Activated CD8-positive, alpha-beta memory T cell treated with anti-CD3 and anti-CD28 coated beads for 24 hours (primary cell): Measurements from ENCODE around the gene PRXL2B.

Experiments used
- DNase-seq: peaks from one replicate; pipeline ENCODE4 v3.0.0-alpha.2; 2020

PRXL2B gene

DNA sequence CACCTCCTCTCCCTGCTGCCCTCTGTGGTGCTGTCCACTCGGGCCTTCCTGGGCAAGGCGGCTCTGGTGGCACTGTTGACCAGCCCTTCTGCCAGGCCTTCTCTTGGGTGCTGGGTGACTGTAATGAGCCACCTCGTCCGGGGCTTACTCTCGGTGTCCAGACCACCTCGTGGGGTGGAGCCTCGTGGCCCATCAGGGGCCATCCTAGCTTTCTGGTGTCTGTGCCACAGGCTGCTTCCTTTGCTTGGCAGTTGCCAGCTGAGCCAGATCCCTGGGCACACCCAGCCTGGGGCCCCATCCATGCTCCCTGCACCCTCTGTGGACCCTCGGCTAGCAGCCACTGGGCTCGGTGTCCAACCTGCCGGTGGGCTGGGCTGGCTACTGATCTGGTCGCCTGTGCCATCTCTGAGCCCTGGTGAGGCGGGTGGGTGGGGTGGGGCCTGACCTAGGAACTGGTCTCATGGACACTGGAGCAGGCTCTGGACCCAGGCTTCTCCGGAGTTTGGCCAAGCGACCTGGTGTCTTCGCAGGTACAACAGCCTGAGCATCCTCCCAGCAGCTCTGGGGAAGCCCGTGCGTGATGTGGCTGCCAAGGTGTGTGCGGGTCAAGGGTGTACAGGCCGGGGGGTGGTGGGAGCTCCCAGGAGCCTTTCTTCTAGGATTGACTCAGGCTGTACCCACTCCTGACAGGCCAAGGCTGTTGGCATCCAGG is 1.4 kb downstream of the PRXL2B start:
- DNase-seq = no peak

DNA sequence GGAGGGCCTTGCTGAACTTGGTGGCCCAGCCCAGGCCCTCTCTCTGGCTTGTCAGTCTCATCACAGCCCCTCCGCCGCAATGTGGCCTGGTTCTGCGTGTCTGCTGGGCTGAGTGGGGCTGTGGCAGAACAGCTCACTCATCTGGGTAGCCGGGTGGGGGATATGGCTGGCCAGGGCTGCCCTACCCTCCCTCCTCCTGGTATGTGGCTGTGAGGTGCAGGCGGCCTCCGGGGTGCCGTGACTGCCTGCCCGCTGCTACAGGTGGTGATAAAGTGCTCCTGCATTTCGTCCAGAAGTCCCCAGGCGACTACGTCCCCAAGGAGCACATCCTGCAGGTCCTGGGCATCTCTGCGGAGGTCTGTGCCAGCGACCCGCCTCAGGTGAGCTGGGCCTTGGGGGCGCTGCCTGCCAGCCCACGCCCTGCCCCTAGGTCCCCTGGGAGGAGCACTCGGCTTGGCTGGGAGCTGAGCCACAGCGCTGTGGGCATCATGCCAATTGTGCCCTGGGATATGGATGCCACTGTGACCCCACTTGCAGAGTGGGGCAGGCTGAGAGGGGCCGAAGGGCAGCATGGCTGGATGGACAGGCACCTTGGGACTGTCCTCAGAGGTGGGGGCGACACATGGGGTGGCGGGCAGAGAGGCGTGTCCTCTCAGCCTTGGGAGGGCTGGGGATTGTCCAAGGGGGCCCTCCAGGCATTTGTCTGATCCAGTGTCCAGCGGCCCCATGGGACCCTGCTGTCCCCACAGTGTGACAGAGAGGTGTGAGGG is 2.3 kb downstream of the PRXL2B start:
- no peak for DNase-seq

DNA sequence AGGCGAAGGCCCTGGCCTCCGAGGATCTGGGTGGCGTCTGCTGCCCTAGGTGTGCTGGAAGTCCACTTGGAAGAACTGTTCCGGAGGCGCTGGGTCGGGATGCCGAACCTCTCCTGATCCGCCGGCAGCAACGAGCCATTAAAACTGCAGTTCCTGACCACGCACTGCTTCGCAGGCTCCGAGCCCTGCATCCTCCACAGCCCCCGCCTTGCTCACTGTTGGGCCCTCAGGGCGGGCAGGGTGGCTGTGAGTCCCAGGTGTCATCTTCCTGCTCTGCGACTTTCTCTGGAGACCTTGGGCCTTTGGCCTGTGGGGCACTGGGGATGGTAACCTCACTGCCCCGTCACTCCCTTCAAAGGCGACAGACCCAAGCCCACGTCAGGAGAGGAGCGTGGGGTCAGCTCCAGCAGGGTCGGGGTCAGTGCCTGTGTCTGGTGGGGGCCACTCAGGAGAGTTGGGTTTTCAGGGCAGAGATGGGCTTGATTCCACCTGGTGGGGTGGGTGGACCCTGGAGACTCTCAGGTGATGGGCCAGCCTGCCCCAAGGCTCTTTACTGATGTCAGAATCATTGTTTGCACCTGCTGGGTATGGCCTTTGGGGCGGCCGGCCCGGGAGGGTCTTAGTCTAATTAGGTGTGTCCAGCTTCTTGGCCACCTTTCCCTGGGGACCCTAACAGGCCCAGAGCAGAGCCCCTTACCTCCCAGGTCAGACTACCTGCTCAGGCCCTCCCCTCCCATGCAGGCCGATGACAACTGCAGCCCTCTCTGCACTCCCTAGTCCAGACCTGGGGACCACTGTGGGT is 3.1 kb downstream of the PRXL2B start:
- DNase-seq = no peak

DNA sequence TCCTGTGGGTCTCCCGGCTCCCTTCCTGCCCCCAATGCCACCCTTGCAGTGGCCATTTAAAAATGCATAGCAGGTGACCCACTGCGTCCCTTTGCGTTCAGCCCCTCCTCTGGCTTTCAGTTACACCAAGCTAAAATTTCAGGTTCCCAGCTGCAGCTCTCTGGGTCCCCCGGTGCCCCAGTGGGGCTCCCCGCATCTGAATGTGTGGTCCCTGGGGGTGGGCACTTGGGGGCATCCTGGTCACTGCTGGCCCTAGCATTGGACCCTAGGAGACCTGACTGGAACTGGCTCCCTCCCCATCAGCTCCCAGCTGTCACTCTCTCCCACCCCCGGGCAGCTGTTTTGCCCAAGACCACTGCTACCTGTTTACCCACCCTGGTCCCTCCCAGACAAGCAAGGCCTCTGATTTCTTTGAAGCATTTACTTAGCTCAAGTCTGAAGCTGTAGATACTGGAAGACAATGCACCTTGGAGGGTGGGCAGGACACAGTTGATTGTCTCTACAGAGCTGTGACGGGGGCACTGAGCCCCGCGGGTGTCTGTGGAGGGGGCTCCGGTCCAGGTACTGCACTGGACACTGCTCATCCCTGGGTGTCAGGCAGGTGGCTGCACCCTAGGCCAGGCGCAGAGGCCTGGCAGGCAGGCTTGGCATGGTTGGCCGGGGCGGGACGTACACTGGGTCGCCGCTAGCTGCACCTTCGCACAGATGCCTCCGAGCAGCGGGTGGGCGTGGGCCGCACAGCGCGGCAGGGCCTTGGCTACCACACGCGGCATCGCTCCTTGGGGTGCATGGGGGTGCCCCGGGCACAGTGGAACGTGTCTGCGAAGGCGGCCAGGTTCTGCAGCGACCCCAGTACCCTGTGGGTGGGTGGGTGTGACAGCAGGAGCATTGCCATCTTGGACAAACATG is 3.9 kb downstream of the PRXL2B start:
- DNase-seq = no peak

DNA sequence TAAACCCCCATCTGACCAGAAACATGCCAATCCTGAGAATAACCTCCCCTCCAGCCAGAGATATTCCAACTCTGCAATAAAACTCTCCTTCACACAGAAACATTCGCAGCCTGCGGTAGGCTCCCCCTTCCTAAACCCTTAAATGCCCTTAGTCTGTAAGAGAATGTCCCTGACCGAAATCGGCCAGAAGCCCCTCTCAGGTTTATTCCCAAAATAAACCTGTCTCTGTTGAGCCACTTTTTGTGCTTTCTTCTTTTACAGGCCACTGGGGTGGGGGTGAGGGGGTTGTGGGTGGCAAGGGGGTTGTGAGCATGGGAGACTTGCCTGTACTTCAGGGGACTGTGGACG is 4.6 kb downstream of the PRXL2B start:
- DNase-seq = no peak

DNA sequence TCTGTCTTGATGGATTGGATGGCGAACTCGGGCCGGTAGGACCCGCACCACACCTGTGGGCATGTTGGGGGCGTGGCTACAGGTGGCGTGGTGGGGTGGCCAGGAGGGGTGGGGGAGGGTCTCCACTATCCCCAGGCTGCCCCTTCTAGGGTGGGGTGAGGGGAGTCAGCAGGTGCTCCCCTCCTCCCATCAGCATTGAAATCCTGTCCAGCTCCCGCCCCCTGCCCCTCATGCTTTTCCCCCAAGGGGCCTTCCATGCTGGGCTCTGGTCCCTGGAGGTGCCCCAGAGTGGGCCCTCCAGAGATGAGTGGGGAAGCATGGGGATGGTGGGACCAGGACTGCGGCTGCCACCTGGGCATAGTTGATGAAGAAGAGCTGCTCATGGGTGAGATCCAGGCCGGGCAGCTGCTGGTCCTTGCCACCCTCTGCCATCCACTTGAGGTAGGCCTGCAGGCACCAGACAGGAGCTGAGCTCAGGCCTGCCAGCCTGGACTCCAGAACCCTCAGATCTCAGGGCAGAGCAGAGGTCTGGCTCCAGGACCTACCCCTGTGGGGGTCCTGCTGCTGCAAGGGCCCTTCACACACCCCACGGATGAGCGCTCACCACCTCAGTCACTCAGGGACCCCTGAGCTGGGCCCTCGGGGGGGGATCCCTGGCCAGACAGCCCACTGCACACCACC is 5.1 kb downstream of the PRXL2B start:
- no peak for DNase-seq

DNA sequence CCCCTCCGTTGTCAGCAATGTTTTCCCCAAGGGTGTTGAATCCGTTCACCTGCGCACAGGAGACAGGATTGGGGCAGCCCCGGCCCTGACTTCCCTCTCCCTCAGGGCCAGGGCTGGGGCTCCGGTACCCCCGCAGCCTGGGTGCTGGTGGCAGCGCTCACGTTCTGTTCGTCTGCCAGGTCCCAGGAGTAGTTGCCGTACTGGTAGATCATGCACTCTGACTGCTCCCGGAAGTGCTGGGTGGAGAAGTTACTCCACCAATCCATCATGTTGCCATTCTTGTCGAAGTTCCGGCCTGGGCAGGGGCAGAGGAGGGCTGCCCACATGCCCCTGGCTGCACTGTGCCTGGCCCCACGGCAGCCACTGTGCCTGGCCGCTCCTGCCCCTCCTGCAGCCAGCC is 6.1 kb downstream of the PRXL2B start:
- DNase-seq = no peak

DNA sequence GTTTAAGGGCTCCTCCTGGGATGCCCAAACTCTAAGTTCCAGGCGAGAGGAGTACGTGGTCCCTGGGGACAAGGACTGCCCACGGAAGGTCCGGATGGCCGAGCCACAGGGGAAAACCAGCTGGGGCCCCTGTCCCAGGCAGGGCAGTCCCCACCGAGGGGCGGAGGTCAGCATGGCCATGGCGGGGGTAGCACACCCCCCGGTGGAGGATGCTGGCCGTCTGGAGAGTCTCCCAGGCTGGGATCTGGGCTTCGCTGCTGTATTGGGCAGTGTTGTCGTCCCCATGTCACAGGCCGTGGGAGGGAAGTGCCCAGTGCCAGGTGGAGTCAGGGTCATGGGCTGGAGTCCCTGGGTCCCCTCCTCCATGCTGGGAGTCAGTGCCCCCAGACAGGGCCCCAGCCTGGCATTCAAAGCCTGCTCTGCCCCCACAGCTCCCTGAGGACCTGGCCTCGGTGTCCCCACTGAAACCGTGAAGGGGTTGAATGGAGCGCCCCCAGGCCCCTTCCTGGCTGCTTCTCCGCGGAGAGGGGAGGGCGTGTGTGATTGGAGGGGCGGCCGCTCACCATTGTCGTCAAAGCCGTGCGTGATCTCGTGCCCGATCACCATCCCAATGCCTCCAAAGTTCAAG is 6.8 kb downstream of the PRXL2B start:
- no peak for DNase-seq

DNA sequence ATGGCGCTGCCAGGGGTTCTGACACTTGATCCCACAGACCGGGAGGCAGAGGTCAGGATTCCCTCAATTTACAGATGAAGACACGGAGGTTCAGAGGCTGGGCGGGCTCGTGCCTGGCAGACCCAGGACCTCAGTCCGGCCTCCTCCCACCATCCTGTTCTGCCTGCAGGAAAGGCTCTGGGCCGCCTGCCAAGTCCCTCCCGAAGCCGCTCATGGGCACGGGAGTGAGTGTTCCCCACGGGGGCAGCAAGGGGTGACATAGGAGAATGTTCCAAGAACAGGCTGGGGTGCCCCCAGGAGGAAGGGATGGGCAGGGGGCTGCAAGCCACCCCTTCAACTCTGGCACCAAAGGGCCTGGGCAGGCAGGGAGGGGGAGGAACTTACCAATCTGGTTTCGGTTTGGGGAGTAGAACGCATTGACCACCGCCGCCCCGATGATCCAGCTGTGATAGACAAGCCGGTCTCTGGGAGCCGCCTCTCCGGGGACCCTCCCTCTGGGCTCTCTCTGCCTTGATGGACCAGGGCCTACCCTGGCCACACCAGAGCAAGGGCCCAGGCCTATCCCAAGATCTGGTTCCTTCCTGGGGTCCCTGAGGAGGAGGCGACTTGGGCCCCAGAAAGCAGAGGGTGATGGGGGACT is 7.5 kb downstream of the PRXL2B start:
- DNase-seq = no peak

DNA sequence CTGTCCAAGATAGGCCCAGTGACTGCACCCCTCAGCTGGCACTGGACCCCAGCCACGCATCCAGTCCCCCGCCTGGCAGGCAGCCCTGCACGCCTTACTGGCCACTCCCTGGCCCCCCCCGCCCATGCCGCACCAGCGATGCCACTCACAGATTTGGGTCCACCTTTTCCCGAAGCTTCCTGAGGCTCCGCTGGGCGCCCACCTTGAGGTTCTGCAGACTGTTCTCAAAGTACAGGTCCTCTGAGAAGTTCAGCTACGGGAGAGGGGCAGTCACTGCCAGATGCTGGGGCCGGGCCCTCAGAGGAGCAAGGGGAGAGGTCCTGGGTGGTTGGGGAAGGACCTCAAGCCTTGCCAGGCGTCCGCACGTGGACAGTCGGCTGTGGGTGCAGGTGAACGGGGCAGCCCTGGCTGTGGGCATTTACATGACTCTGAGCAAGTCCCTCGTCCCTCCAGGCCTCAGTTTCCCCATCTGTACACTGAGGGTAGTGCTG is 8.1 kb downstream of the PRXL2B start:
- DNase-seq = no peak

DNA sequence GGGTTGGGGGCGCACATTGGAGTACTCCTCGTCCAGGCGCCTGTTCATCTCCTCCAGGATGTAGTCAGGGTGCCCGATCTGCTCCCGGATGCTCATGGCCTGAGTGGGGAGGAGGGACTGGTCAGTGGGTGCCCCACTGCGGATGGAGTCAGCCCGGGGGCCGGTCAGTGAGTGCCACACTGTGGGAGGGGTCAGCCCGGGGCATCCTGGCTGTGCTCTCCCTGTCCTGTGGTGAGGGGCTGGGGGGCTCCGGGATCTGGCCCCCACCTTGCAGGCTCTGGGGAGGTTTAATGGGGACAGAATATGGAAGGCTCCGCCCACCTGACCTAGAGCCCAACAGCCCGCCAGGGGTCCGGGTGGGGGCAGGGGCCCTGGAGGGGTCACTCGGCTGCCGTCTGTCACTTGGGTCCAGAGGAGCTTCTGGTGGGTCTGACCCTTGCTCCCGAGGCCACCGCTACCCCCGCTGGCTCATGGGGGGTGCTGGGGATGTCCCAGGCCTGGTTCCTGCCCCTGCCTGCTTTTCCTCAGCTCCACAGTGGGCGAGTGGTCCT is 8.8 kb downstream of the PRXL2B start:
- DNase-seq = no peak

DNA sequence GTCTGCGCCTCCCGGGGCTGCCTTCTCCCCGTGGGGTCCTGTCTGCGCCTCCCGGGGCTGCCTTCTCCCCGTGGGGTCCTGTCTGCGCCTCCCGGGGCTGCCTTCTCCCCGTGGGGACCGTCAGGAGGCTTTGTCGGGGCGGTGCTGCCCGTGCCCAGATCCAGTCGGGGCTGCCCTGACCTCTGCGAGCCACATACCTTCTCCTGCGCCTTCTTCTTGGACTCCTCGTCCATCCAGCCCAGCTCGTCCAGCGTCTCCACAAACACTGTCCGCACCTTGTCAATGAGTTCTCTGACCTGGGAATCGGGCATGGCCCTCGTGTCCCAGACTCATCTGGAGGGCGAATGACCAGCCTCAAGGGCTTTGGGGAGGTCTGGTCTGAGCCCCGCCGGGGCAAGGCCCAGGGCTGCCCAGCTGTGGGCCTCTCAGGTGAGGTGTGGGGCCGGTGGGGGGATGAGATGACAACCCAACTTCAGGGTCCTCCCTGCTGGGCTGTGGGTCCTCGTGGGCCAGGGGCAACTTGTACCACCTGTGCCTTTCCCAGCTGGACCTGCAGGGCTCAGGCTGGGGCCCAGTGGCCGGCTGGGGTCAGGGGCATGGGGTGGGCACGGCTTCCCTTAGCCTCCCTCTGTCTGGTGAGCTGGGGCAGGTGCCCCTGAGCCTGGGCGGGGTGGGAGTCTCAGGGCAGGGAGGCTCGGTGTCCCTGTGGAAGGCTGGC is 9.4 kb downstream of the PRXL2B start:
- no peak for DNase-seq

DNA sequence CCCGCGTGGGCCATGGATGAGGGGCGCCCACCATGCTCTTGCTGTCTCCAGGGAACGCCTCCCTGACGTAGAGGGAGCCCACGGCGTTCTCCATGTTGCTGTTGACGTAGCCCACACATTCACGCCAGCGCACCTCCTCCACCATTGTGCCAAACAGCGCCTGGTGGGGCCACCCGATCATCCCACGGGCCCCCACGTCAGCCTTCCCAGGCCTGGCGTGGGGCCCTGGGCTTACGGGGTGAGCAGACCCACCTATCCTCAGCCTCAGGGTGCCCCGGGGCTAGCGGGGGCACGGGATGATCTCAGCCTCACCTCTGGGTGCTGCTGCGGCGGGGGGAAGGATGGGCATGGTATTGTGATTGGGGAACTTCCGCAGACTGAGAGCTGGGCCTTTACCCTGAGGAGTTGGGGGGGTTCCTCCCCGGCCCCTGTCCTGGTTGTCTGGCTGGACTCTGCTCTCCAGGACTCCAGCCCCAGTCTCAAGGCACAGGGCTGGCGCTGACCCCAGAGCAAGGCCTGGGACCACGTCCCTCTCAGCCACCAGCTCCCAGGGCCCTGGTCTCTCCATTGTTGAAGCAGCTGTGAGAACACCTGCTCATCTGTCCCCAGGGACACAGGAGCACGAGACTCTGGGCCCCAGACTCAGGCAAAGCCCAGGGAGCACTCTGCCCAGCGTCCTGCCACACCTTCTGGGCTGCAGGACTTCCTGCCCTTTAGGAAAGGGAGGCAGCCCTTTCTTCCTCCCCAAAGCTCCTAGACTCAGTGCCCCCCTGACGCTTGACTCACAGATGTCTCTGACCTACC is 10.2 kb downstream of the PRXL2B start:
- DNase-seq = no peak

DNA sequence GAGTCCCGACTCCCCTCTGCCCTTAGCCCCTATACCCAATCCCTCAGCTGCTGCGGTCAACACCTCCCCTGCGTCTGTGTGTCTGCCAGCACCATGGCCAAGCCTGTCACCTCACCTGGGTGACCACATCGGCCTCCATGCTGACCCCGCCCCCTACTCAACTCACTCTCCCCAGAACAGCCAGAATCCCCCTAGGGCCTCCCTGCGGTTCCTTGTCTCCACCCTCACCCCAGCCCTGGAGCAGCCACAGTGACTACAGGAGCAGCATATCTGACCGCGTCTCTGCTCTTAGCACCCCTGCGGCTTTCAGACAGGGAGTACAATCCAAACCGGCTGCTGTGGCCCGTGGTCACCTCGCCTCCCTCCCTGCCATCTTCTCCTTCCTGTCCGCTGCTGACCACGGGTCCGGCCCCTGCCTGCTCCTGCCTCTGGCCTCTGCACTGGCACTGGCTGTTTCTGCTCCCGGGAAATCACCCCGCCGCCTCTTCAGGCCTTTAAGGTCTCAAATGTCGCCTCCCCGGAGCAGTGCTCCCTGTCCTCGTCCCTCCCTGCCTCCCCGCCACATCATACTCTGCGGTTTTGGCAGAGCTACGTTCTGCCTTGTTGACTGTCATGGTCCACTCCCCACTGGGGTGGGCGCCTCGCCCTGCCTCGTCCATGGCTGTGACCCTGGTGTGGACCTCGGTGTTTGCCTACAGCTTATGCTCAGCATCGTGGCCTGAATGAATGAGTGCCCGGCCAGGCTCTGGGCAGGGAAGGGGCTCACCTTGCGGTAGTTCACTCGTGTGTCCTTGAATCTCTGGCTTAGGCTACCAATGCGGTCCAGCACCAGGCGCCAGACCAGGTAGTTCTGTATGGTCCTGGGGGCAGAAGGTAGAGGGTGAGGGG is 11.1 kb downstream of the PRXL2B start:
- DNase-seq = no peak

DNA sequence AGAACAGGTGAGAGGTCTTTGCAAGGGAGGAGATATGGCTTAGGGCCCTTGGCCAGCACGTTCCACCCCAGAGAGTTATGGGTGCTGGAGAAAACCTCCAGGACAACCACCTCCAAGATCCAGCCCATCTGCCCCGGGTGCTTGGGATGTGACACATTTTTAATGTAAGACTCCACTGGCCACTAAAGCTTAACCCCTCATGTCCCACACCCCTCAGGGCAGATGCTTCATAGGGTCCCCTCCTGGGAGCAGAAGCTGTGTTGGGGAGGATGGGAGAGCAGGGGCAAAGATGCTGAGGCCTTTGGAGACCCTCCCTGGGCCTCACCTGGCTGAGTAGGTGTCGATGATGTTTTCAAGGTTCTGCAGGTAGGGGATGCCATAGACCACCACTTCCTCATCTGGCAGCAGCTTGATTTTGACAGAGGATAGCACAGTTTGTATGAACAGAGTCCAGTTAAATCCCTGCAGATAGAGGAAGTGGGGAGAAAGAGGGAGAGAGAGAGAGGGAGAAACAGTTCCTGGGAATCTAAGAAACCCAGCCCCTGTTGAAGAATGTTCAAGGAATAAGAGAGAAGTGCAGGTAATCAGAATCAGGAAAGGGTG is 11.9 kb downstream of the PRXL2B start:
- no peak for DNase-seq

DNA sequence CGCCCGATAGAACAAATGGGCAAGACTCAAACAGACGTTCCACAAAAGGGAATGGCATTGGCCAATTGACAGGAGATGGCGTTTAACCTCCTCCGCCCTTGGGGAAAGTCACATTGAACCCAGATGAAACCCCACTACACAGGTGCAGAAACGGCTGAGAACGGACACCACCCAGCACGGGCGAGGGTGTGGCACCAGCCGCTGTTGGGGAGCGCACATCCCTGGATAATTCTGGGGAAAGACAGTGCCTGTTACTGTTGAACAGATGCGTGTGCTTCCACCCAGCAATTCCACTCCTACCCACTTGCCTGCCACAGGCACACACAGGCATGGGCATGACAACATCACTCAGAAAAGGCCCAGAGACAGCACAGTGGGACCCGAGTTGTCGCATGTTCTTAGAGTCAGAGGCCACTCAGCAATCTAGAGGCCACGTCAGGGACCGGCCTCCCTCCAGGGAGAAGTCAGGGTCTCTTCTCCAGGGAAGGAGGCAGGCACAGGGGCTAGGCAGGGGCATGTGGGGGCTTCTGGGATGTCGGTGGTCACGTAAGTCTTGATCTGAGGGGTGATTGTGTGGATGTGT is 15.2 kb downstream of the PRXL2B start:
- DNase-seq = no peak

DNA sequence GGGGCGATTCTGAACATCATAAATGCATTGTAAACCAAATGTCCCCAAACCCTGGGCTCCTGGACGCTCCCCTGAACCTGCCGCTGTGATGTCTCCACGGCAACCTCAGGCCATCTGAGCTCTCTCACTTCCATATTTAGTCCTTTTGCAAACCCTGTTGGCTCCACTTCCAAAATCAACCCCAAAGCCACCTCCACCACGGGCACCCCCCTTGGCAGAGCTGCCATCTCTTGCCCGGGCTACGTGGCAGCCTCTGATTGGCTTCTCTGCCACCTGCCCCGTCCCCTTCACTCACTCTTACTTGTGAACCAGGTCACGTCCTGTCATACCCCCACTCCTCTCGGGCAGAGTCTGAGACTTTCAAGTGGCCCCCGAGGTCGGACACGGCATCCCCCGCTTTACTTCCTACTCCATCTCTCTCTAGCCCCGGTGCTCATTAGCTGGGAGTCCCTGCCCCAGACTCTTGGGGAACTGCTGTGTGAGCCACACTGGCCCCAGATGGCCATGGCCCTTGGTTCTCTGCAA is 15.8 kb downstream of the PRXL2B start:
- DNase-seq = no peak
